ENCODE measurements around the gene PDHX. TPM values are rescaled to one million over a fixed set of nuclear protein-coding genes. Genes with fewer than 3 reads are reported as not detected.

The PDHX gene
- total and polyA plus RNA-seq, 10 donors, result 9.2 to 32.9 (median 23.7) TPM

- 88 to 94% (median 92%) methylated on average over 3 of the region's 3 CpGs for WGBS, 5 donors
- intact Hi-C loops (cut with DNase I; ENCODE audit: low total_unique reads), result no loop called here
- no peak for DNase-seq
Measured at GRCh38 chr11:35039076-35039475, 122.7 kb downstream of the PDHX start.

GRCh38 chr11:35040221-35040942 is 124.0 kb downstream of the PDHX start:
- Histone ChIP-seq H3K27ac (peak overlapping the region; percentile 33 to 74 (median 63)), H3K9me3 (no peaks in the 10 kb centered on the region), H3K4me1 (peaks cover under 1 to 72% (median 28%) of the 10 kb centered on the region in 6 donors), H3K4me3 (peak overlapping the region in 2 of 8 donors; percentile 11 to 53), H3K36me3 (no peaks in the 10 kb centered on the region), H3K27me3 (replicated peaks in 1 of 7) (no peaks in the 10 kb centered on the region)
- intact Hi-C loops (cut with DNase I; ENCODE audit: low total_unique reads), result no loop called here
- no peak for TF ChIP-seq POLR2A (IDR thresholded peaks at IDR 0.05)
- TF ChIP-seq CTCF (IDR thresholded peaks at IDR 0.05 in 8 of 11, conservative IDR thresholded peaks at IDR 0.05 in 3 of 11), result no peak
- WGBS, 5 donors, result 56 to 67% (median 65%) methylated on average over 12 of the region's 12 CpGs
- DNase-seq, result no peak

More at GRCh38 chr11:35039076-35039475, 122.7 kb downstream of the PDHX start:
- TF ChIP-seq POLR2AphosphoS5 (IDR thresholded peaks at IDR 0.05) (no peak), CTCF (IDR thresholded peaks at IDR 0.05 in 8 of 11, conservative IDR thresholded peaks at IDR 0.05 in 3 of 11) (no peak), POLR2A (IDR thresholded peaks at IDR 0.05) (no peak)
- Histone ChIP-seq H3K4me1 (peaks cover 0 to 60% (median 15%) of the 10 kb centered on the region in 6 donors), H3K4me3 (no peak overlapping the region), H3K27me3 (replicated peaks in 1 of 7) (no peaks in the 10 kb centered on the region), H3K9me3 (no peaks in the 10 kb centered on the region), H3K36me3 (no peaks in the 10 kb centered on the region), H3K27ac (no peak overlapping the region)

- peak overlapping the region in 7 of 8 donors; percentile 39 to 74 (median 67) for H3K27ac ChIP-seq
- 83 to 97% (median 93%) methylated on average over 4 of the region's 4 CpGs for WGBS, 5 donors
- intact Hi-C loops (cut with DNase I; ENCODE audit: low total_unique reads), result no loop called here
Measured at GRCh38 chr11:35041070-35041554, 124.7 kb downstream of the PDHX start.

More at GRCh38 chr11:35041070-35041554, 124.7 kb downstream of the PDHX start:
- no peaks in the 10 kb centered on the region for H3K27me3 ChIP-seq (replicated peaks in 1 of 7)
- no peaks in the 10 kb centered on the region for H3K36me3 ChIP-seq
- H3K4me3 ChIP-seq, result no peak overlapping the region
- DNase-seq, result no peak
- TF ChIP-seq POLR2A (IDR thresholded peaks at IDR 0.05), result no peak
- no peak for TF ChIP-seq POLR2AphosphoS5 (IDR thresholded peaks at IDR 0.05)
- no peak for TF ChIP-seq CTCF (IDR thresholded peaks at IDR 0.05 in 8 of 11, conservative IDR thresholded peaks at IDR 0.05 in 3 of 11)
- H3K9me3 ChIP-seq, result no peaks in the 10 kb centered on the region
- H3K4me1 ChIP-seq, result peaks cover 5 to 72% (median 29%) of the 10 kb centered on the region in 6 donors
